ENCODE results near the gene PDGFA. TPM values are rescaled to one million over a fixed set of nuclear protein-coding genes. Genes with fewer than 3 reads are reported as not detected.
"Not testable (repeated sequence)": the region's sequence is repeated elsewhere in the genome, so short reads cannot be mapped to it uniquely, and the experiment has no call there.

The PDGFA gene
- total RNA-seq, 4 donors from 2014 or later: 60.2 to 123 (median 104) TPM

- Histone ChIP-seq H3K27ac (no peak overlapping the region), H3K36me3 (no peaks in the 10 kb centered on the region), H3K4me3 (no peak overlapping the region), H3K27me3 (peaks cover 4% of the 10 kb centered on the region), H3K4me1 (no peaks in the 10 kb centered on the region), H3K9me3 (no peaks in the 10 kb centered on the region)
- intact Hi-C loops (cut with DNase I; ENCODE audit: low total_unique reads): no loop called here
- TF ChIP-seq POLR2AphosphoS5 (IDR thresholded peaks at IDR 0.05) (no peak), POLR2A (IDR thresholded peaks at IDR 0.05) (no peak), CTCF (IDR thresholded peaks at IDR 0.05) (no peak), EP300 (IDR thresholded peaks at IDR 0.05; ENCODE audit: low read depth) (no peak)
- DNase-seq: no peak
- WGBS, 2 donors (ENCODE audit: low coverage in 1 of 2): 68% methylated on average over 13 of the region's 18 CpGs; no CpG with 5 or more reads in 1 of the 2 donors
- in situ Hi-C loops (cut with MboI; ENCODE audit: low pct_ligation_motif_present in 1 of 4, low pct_unique_long_range_greater_than_20kb in 1 of 4, low sequenced_read_pairs in 3 of 4): no loop called here
Observed at GRCh38 chr7:553636-554111, 34.0 kb upstream of the PDGFA start.

GRCh38 chr7:552868-553635 is 33.4 kb upstream of the PDGFA start:
- no peak for DNase-seq
- WGBS, 2 donors (ENCODE audit: low coverage in 1 of 2): 59 to 68% methylated on average over 5 to 35 of the region's 44 CpGs
- H3K36me3 ChIP-seq: no peaks in the 10 kb centered on the region
- H3K9me3 ChIP-seq: no peaks in the 10 kb centered on the region
- no peak for TF ChIP-seq POLR2AphosphoS5 (IDR thresholded peaks at IDR 0.05)
- no peak for TF ChIP-seq EP300 (IDR thresholded peaks at IDR 0.05; ENCODE audit: low read depth)
- no peak for TF ChIP-seq CTCF (IDR thresholded peaks at IDR 0.05)
- no peak for TF ChIP-seq POLR2A (IDR thresholded peaks at IDR 0.05)
- peaks cover 4% of the 10 kb centered on the region for H3K27me3 ChIP-seq
- no peak overlapping the region for H3K4me3 ChIP-seq
- intact Hi-C loops (cut with DNase I; ENCODE audit: low total_unique reads): no loop called here
- H3K27ac ChIP-seq: no peak overlapping the region
- in situ Hi-C loops (cut with MboI; ENCODE audit: low pct_ligation_motif_present in 1 of 4, low pct_unique_long_range_greater_than_20kb in 1 of 4, low sequenced_read_pairs in 3 of 4): no loop called here
- no peaks in the 10 kb centered on the region for H3K4me1 ChIP-seq

GRCh38 chr7:552151-552867 is 32.7 kb upstream of the PDGFA start:
- H3K4me1 ChIP-seq; intact Hi-C loops (cut with DNase I; ENCODE audit: low total_unique reads); H3K9me3 ChIP-seq; DNase-seq; H3K27ac ChIP-seq; H3K4me3 ChIP-seq; H3K27me3 ChIP-seq; H3K36me3 ChIP-seq; in situ Hi-C loops (cut with MboI; ENCODE audit: low pct_ligation_motif_present in 1 of 4, low pct_unique_long_range_greater_than_20kb in 1 of 4, low sequenced_read_pairs in 3 of 4): not testable (repeated sequence)
- WGBS, 2 donors (ENCODE audit: low coverage in 1 of 2): 77% methylated on average over 21 of the region's 32 CpGs; no CpG with 5 or more reads in 1 of the 2 donors

- H3K4me1 ChIP-seq; H3K36me3 ChIP-seq; intact Hi-C loops (cut with DNase I; ENCODE audit: low total_unique reads); H3K27ac ChIP-seq; in situ Hi-C loops (cut with MboI; ENCODE audit: low pct_ligation_motif_present in 1 of 4, low pct_unique_long_range_greater_than_20kb in 1 of 4, low sequenced_read_pairs in 3 of 4); H3K9me3 ChIP-seq; H3K4me3 ChIP-seq; DNase-seq; H3K27me3 ChIP-seq: not testable (repeated sequence)
- 78% methylated on average over 7 of the region's 9 CpGs; no CpG with 5 or more reads in 1 of the 2 donors for WGBS, 2 donors (ENCODE audit: low coverage in 1 of 2)
Observed at GRCh38 chr7:551615-551970, 31.9 kb upstream of the PDGFA start.

GRCh38 chr7:550881-551614 is 31.4 kb upstream of the PDGFA start:
- Histone ChIP-seq H3K4me1 (no peaks in the 10 kb centered on the region), H3K27ac (no peak overlapping the region), H3K9me3 (no peaks in the 10 kb centered on the region), H3K27me3 (peaks cover 4% of the 10 kb centered on the region), H3K4me3 (no peak overlapping the region), H3K36me3 (no peaks in the 10 kb centered on the region)
- DNase-seq: no peak
- TF ChIP-seq POLR2AphosphoS5 (IDR thresholded peaks at IDR 0.05): no peak
- TF ChIP-seq POLR2A (IDR thresholded peaks at IDR 0.05): no peak
- TF ChIP-seq EP300 (IDR thresholded peaks at IDR 0.05; ENCODE audit: low read depth): no peak
- no peak for TF ChIP-seq CTCF (IDR thresholded peaks at IDR 0.05)
- 93% methylated on average over 19 of the region's 19 CpGs; no CpG with 5 or more reads in 1 of the 2 donors for WGBS, 2 donors (ENCODE audit: low coverage in 1 of 2)
- intact Hi-C loops (cut with DNase I; ENCODE audit: low total_unique reads): no loop called here
- in situ Hi-C loops (cut with MboI; ENCODE audit: low pct_ligation_motif_present in 1 of 4, low pct_unique_long_range_greater_than_20kb in 1 of 4, low sequenced_read_pairs in 3 of 4): no loop called here
